ENCODE measurements around the gene SLC39A11. TPM values are rescaled to one million over a fixed set of nuclear protein-coding genes. Genes with fewer than 3 reads are reported as not detected.
A peak's percentile ranks its signal among the peaks of the same experiment; 100 is the strongest.

Gene SLC39A11
- total RNA-seq, 1 donor from 2014 or later: 23.2 TPM

GRCh38 chr17:72606656-72607055 lies 485.8 kb downstream of the SLC39A11 start:
- Mint-ChIP-seq H3K4me1 (ENCODE audit: unreplicated experiment) (peaks cover 23% of the 10 kb centered on the region), H3K9me3 (peaks cover 4% of the 10 kb centered on the region), H3K27ac (no peak overlapping the region), H3K4me3 (no peak overlapping the region), H3K36me3 (no peaks in the 10 kb centered on the region), H3K27me3 (no peaks in the 10 kb centered on the region)
- no peak for TF ChIP-seq CTCF (conservative IDR thresholded peaks at IDR 0.05)
- no peak for DNase-seq (ENCODE audit: extremely low spot score, unreplicated experiment)

DNA sequence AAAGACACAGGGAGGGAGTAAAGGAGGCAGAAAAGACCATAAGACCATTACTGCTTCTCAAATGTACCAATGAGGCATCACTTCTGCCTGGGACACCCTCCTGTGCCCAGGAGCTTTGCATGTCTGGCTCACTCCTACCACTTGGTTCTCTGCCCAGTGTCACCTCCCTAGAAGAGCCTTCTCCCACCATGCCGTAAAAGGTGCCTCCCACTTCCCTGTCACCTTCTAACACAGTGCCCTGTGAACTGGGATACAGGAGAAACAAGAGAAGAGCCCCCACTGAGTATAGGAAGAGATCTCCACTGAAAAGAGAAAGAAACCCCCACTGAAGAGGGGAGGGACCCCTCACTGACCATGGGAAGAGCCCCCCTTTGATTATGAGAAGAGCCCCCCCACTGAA lies 486.9 kb downstream of the SLC39A11 start:
- Mint-ChIP-seq H3K4me1 (ENCODE audit: unreplicated experiment) (peaks cover 30% of the 10 kb centered on the region), H3K27me3 (no peaks in the 10 kb centered on the region), H3K9me3 (peaks cover 4% of the 10 kb centered on the region), H3K4me3 (no peak overlapping the region), H3K36me3 (no peaks in the 10 kb centered on the region), H3K27ac (no peak overlapping the region)
- no peak for TF ChIP-seq CTCF (conservative IDR thresholded peaks at IDR 0.05)
- no peak for DNase-seq (ENCODE audit: extremely low spot score, unreplicated experiment)

- no peak for DNase-seq (ENCODE audit: extremely low spot score, unreplicated experiment)
- H3K36me3 Mint-ChIP-seq: no peaks in the 10 kb centered on the region
- no peak overlapping the region for H3K4me3 Mint-ChIP-seq
- peaks cover 4% of the 10 kb centered on the region for H3K9me3 Mint-ChIP-seq
- H3K27me3 Mint-ChIP-seq: no peaks in the 10 kb centered on the region
- H3K27ac Mint-ChIP-seq: peak overlapping the region; percentile 39
- peaks cover 33% of the 10 kb centered on the region for H3K4me1 Mint-ChIP-seq (ENCODE audit: unreplicated experiment)
- TF ChIP-seq CTCF (conservative IDR thresholded peaks at IDR 0.05): no peak
Observed at GRCh38 chr17:72604518-72604917, 488.0 kb downstream of the SLC39A11 start.

DNA sequence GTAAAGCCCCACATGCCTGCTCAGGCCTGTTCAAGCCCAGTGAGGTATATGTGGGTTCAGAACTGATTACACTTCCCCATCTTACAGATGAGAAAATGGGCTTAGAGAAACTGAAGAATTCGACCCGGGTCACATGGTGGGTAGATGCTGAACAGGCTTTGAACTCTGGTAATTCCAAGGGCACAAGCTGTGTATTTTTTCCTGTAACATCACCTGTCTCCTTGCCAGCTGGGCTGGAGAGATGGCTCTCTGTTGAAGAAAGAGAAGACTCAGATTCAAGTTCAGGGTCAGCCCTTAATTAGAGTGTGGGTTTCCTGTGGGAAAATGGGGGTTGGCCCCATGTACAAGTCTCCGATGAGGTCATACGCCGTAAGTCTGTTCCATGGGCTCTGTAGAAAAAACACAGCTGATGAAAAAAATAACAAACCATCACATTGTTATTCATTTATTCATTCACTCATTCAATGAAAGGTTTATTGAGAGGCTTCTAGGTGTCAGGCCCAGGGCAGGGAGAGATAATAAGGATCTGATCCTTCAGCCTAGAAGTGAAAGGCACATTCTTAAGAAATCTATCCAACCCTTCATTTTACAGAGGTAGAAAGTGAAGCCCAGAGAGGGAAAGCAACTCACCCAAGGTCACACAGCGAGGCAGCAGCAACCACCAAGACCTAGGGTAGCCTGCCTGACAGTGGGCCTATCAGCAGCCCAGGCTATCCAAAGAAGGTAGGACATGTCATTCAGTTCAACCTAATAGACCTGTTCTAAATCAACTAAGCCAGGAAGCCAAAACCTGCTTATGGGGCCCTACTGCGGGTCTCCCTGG lies 488.9 kb downstream of the SLC39A11 start:
- H3K9me3 Mint-ChIP-seq: peaks cover 4% of the 10 kb centered on the region
- peaks cover 33% of the 10 kb centered on the region for H3K4me1 Mint-ChIP-seq (ENCODE audit: unreplicated experiment)
- no peak overlapping the region for H3K4me3 Mint-ChIP-seq
- TF ChIP-seq CTCF (conservative IDR thresholded peaks at IDR 0.05): no peak
- H3K27ac Mint-ChIP-seq: peak overlapping the region; percentile 76
- H3K36me3 Mint-ChIP-seq: no peaks in the 10 kb centered on the region
- no peak for DNase-seq (ENCODE audit: extremely low spot score, unreplicated experiment)
- H3K27me3 Mint-ChIP-seq: no peaks in the 10 kb centered on the region

- Mint-ChIP-seq H3K4me1 (ENCODE audit: unreplicated experiment) (peaks cover 33% of the 10 kb centered on the region), H3K27me3 (no peaks in the 10 kb centered on the region)
- no peak for DNase-seq (ENCODE audit: extremely low spot score, unreplicated experiment)
Observed at GRCh38 chr17:72602517-72603419, 489.7 kb downstream of the SLC39A11 start.

More at GRCh38 chr17:72602517-72603419, 489.7 kb downstream of the SLC39A11 start:
- TF ChIP-seq CTCF (conservative IDR thresholded peaks at IDR 0.05): peak; percentile 59
- no peaks in the 10 kb centered on the region for H3K9me3 Mint-ChIP-seq
- peak overlapping the region; percentile 76 for H3K27ac Mint-ChIP-seq
- no peaks in the 10 kb centered on the region for H3K36me3 Mint-ChIP-seq
- peak overlapping the region; percentile 47 for H3K4me3 Mint-ChIP-seq

Measured in type B pancreatic cell (in vitro differentiated cells).